Esophagus muscularis mucosa (tissue), 4 donors: Measurements from ENCODE around the gene EGFL7. TPM values are rescaled to one million over a fixed set of nuclear protein-coding genes. Genes with fewer than 3 reads are reported as not detected.

Experiments
- DNase-seq: peaks from one replicate; pipeline ENCODE4 v3.0.0-alpha.2; 2017; ENCODE audit errors: extremely low spot score
- H3K27ac ChIP-seq, 4 donors: fragments of 200-600 bp; sonication (generic); replicated peaks in 1 of 4; 1 replicate in 3 of 4; 2 replicates in 1 of 4; pipeline ENCODE4 v1.5.1; 2016 to 2019; ENCODE audit warnings: mild to moderate bottlenecking in 1 of 4
- H3K27me3 ChIP-seq, 4 donors: fragments of 200-600 bp; sonication (generic); one replicate each; pipeline versions ENCODE4 v1.5.1 to v1.6.0; 2016 to 2019
- H3K36me3 ChIP-seq, 4 donors: fragments of 200-600 bp; sonication (generic); one replicate each; pipeline ENCODE4 v1.5.1; 2016 to 2019
- H3K4me1 ChIP-seq, 4 donors: fragments of 200-600 bp; sonication (generic); one replicate each; pipeline ENCODE4 v1.5.1; 2016 to 2019
- H3K4me3 ChIP-seq, 4 donors: fragments of 200-600 bp; sonication (generic); 1 replicate in 2 of 4; 2 replicates in 2 of 4; pipeline ENCODE4 v1.5.1; 2016 to 2019; ENCODE audit warnings: mild to moderate bottlenecking in 4 of 4, moderate library complexity in 1 of 4
- H3K9me3 ChIP-seq, 4 donors: fragments of 200-600 bp; sonication (generic); 1 replicate in 3 of 4; 2 replicates in 1 of 4; pipeline ENCODE4 v1.5.1; 2016 to 2019
- EP300 ChIP-seq: sonication (generic); formaldehyde crosslinking; IDR thresholded peaks from one replicate; pipeline ENCODE4 v1.6.1; 2017; ENCODE audit warnings: antibody characterized with exemption
- POLR2A ChIP-seq: fragments of 450-650 bp; IDR thresholded peaks from one replicate; pipeline ENCODE4 v1.6.1; 2017; ENCODE audit warnings: antibody characterized with exemption, moderate library complexity, mild to moderate bottlenecking, low read depth
- POLR2AphosphoS5 ChIP-seq, 2 donors: sonication (generic); formaldehyde crosslinking; IDR thresholded peaks; one replicate each; pipeline ENCODE4 v1.6.1; 2017; ENCODE audit warnings: antibody characterized with exemption in 2 of 2
- WGBS: methylation state at CpG from one replicate; pipeline ENCODE4 v1.1.5; 2018; 5-methylcytosine and 5-hydroxymethylcytosine counted together
- intact Hi-C: fragments of 100-400 bp; cut with DNase I; formaldehyde crosslinking; loops from one replicate; pipeline ENCODE4 v1.15.1; 2023
- total RNA-seq, 4 donors: library from RNA; depleted of rRNA; stranded (reverse); fragments of >200 nt; gene quantifications; one replicate each; pipeline versions ENCODE4 v1.1.0 to v1.2.1, GENCODE V29; 2016
- TF ChIP-seq, protein P1 (sequence below), 3 experiments: fragments of 200-600 bp in 2 of 3; fragments of 450-650 bp in 1 of 3; sonication (generic) in 2 of 3; IDR thresholded peaks; one replicate each; pipeline ENCODE4 v1.5.1; 2017 to 2019; ENCODE audit warnings: antibody characterized with exemption in 3 of 3, mild to moderate bottlenecking in 2 of 3, moderate library complexity in 1 of 3

The EGFL7 gene
- total RNA-seq, 4 donors from 2014 or later = 33.2 to 134 (median 78.7) TPM

DNA sequence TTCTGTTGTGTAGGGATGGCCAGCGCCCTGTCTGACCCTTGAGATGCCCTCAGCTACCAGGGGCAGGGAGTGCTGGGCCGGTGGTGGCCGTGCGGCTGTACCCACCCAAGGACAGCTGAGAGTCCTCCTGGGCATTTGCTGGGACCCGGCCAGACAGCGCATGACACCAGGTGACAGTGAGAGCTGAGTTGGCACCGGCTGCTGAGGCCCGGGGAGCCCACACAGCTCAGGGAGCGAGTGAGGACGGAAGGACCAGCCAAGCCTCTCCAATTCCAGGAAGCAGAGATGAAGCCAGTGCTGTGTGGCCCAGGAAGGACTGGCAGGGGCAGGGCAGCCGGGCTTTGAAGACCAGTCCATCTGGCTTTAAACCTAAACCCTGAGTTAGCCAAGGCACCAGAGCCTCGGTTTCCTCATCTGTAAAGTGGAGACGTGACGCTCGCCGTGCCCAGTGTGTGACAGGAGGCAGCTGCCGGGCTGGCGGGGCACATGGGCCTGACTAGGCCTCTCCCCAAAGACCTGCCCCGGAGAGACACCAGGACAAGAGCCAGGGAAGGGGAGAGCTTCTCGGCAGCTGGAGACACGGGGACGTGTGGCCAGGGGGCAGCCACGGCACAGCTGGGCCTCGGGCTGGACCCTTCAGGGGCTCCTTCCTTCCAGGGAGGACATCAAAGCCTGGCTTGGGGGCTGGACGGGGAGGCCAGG lies 27.5 kb downstream of the EGFL7 start:
- no peak for DNase-seq
- Histone ChIP-seq H3K4me3 (no peak overlapping the region), H3K27me3 (no peaks in the 10 kb centered on the region), H3K36me3 (no peaks in the 10 kb centered on the region), H3K27ac (peak overlapping the region; percentile 68 to 89 (median 79)), H3K4me1 (peaks cover 53 to 67% (median 62%) of the 10 kb centered on the region in 4 donors), H3K9me3 (no peaks in the 10 kb centered on the region)
- 71% methylated on average over 11 of the region's 25 CpGs for WGBS
- intact Hi-C loops = loop anchor here (10.0 kb wide), 1 partner anchor 205 kb away; the partner anchor contains the start of gene SEC16A
- TF ChIP-seq POLR2A (no peak), EP300 (no peak)

DNA sequence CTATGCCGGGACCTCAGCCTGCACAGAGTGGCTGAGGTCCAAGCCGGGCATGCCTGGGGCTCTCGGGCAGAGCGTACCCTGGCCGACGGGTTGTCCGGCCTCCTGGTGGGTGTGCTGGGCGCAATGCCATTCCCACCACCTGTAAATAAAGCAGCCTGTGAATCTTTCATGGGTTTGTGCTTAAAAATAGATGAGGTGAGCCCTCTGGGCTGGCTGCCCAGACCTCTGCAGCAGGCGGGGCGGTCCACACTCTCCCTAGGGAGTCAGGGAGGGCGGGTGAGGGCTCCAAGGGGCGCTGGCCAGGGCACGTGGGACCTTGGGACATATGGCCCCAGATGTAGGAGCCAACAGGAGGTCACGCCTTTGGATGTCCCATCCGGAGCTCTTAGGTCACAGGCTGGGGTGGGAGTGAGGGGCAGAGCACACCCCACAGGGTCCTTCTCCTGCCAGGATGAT lies 28.1 kb downstream of the EGFL7 start:
- intact Hi-C loops = loop anchor here (10.0 kb wide), 1 partner anchor 206 kb away; the partner anchor contains the start of gene SEC16A
- DNase-seq = no peak

DNA sequence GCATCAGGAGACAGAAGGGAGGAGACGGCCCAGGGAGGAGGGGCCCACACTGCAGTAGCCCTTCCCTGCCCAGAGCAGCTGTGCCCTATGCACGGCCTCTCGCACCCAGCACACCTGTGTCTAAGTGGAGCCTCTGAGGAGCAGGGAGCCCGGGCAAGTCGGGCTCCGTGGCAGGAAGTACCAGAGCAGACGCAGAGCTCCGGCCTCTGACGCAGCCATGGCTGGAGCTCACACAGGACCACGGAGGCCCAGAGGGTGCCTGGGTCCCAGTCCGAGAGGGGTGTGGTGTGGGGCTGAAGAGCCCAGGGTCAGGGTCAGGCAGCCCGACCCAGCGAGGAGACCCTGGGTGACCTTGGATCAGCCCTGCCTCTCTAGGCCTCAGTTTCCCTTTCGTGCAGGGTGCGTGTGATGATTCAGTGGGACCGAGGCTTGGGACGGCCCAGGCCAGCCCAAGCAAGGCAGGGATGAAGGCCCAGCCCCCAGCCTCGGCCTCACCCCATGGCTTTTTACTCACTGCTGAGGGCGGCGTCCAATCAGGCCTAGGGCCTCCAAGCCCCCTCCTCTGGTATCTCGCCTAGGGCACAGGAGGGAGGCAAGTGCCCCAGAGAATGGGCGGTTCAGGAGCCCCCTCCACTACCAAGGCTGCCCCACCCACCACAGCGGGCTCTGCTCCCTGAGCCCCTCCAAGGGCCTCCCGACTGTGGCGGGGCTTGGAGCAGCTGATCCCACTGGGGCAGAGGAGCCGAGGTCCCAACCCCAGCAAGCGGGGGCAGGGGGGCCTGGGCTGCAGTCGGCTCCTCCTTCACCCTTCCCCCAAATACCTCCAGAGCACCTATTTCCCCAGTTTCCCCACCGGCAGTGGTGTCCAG lies 28.8 kb downstream of the EGFL7 start:
- no peak for DNase-seq
- WGBS = 88% methylated on average over 25 of the region's 29 CpGs
- H3K27me3 ChIP-seq = peaks cover 0 to 10% (median 0%) of the 10 kb centered on the region in 4 donors
- TF ChIP-seq, protein P1, sequence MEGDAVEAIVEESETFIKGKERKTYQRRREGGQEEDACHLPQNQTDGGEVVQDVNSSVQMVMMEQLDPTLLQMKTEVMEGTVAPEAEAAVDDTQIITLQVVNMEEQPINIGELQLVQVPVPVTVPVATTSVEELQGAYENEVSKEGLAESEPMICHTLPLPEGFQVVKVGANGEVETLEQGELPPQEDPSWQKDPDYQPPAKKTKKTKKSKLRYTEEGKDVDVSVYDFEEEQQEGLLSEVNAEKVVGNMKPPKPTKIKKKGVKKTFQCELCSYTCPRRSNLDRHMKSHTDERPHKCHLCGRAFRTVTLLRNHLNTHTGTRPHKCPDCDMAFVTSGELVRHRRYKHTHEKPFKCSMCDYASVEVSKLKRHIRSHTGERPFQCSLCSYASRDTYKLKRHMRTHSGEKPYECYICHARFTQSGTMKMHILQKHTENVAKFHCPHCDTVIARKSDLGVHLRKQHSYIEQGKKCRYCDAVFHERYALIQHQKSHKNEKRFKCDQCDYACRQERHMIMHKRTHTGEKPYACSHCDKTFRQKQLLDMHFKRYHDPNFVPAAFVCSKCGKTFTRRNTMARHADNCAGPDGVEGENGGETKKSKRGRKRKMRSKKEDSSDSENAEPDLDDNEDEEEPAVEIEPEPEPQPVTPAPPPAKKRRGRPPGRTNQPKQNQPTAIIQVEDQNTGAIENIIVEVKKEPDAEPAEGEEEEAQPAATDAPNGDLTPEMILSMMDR (IDR thresholded peaks at IDR 0.05) = no peak
- intact Hi-C loops = loop anchor here (10.0 kb wide), 1 partner anchor 207 kb away; the partner anchor contains the start of gene SEC16A
- H3K27ac ChIP-seq = peak overlapping the region in 3 of 4 donors; percentile 78 to 89 (median 80)
- H3K36me3 ChIP-seq = no peaks in the 10 kb centered on the region
- no peaks in the 10 kb centered on the region for H3K9me3 ChIP-seq
- no peak overlapping the region for H3K4me3 ChIP-seq
- peaks cover 43 to 54% (median 49%) of the 10 kb centered on the region in 4 donors for H3K4me1 ChIP-seq

More for the DNA sequence above, 28.1 kb downstream of the EGFL7 start:
- peaks cover 49 to 61% (median 56%) of the 10 kb centered on the region in 4 donors for H3K4me1 ChIP-seq
- H3K27me3 ChIP-seq = peaks cover 0 to 3% (median 0%) of the 10 kb centered on the region in 4 donors
- WGBS = no CpG with 5 or more reads among the region's 15 CpGs
- no peak overlapping the region for H3K4me3 ChIP-seq
- no peaks in the 10 kb centered on the region for H3K9me3 ChIP-seq
- no peak for TF ChIP-seq POLR2A
- TF ChIP-seq, protein P1 (IDR thresholded peaks at IDR 0.05) = no peak
- peak overlapping the region; percentile 68 to 89 (median 79) for H3K27ac ChIP-seq
- H3K36me3 ChIP-seq = no peaks in the 10 kb centered on the region

DNA sequence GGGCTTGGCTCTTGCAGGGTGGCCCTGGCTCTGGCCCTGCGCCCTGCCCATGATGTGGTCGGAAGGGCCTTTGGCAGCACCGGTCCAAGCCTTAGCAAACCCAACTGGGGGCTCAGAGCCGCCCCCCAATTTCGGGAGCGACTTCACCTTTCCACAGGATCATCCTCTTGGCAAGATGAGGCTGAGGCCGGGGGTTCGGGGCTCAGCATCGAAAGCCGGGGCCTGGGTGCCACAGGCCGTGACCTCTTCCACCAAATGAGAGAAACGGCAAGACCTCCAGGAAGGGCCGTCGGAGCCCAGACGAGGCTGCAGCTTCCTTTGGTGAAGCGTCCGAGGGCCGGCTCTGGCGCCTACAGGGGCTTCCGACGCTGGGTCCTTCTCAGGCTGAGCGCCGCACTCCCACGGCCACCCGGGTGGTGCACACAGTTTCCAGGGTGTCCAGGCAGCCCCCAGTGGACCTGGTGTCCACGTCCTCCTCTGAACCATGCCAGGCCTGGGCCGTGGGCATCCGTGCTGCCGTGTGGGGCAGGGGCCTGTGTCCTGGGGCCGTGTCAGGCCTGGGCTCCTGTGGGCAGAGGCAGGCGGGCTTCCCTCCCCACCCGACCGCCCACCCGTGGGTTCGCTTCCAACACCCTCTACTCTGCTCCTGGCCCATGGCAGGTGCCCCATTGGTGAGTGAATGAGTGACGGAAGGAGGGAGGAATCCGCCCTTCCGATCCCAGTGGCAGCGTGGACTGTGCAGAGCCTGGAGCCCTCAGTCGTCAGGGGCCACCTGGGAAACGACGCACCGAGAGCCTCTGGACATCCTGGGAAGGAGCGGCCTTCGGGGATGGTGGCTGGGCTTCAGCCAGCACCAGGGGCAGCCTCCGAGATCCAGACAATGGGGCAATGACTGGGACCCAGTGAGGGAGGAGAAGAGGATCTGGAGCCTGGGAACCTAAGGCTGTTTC lies 29.7 kb downstream of the EGFL7 start:
- Histone ChIP-seq H3K36me3 (no peaks in the 10 kb centered on the region), H3K4me1 (peaks cover 42 to 47% (median 44%) of the 10 kb centered on the region in 4 donors), H3K4me3 (no peak overlapping the region), H3K27me3 (peaks cover 0 to 13% (median 0%) of the 10 kb centered on the region in 4 donors), H3K9me3 (no peaks in the 10 kb centered on the region), H3K27ac (no peak overlapping the region)
- 86% methylated on average over 19 of the region's 46 CpGs for WGBS
- intact Hi-C loops = loop anchor here (10.0 kb wide), 1 partner anchor 208 kb away; the partner anchor contains the start of gene SEC16A
- TF ChIP-seq, protein P1 (IDR thresholded peaks at IDR 0.05) = no peak
- TF ChIP-seq EP300 = no peak
- no peak for TF ChIP-seq POLR2AphosphoS5 (IDR thresholded peaks at IDR 0.05)
- TF ChIP-seq POLR2A = no peak
- DNase-seq = no peak
